ENCODE data around the gene JUN. TPM values are rescaled to one million over a fixed set of nuclear protein-coding genes. Genes with fewer than 3 reads are reported as not detected.
A peak's percentile ranks its signal among the peaks of the same experiment; 100 is the strongest.

Gene JUN
- total RNA-seq, 1 experiment from 2014 or later = 89.3 TPM

DNA sequence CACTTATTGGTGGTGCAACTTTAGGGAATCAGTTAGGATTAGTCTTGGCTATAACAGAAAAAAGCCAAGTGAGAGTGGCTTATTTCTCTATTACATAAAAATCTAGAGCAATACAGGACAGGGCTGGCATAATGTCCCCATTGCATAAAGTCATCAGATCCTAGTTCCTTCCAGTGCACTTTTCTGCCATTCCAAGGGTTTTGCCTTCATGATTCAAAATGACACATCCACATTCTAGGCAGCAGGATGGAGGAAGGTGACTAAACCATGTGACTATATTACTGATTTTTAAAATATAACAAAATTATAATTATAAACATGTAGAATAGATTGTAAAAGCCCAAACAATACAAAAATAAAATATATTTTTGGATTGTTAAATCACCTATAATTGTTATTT lies 18.8 kb downstream of the JUN start:
- H3K9me3 Mint-ChIP-seq (ENCODE audit: low read depth, unreplicated experiment) = no peaks in the 10 kb centered on the region
- CTCF ChIA-PET = no interaction called here
- BruUV-seq (replicated peaks) = no TSS peak
- no peaks in the 10 kb centered on the region for H3K36me3 Mint-ChIP-seq (ENCODE audit: insufficient read depth, unreplicated experiment)
- H3K27ac Mint-ChIP-seq (ENCODE audit: unreplicated experiment) = no peak overlapping the region
- no peak overlapping the region for H3K4me3 Mint-ChIP-seq (ENCODE audit: low read depth, unreplicated experiment)
- intact Hi-C loops (cut with micrococcal nuclease; ENCODE audit: unreplicated experiment) = no loop called here
- TF ChIP-seq, protein P1, sequence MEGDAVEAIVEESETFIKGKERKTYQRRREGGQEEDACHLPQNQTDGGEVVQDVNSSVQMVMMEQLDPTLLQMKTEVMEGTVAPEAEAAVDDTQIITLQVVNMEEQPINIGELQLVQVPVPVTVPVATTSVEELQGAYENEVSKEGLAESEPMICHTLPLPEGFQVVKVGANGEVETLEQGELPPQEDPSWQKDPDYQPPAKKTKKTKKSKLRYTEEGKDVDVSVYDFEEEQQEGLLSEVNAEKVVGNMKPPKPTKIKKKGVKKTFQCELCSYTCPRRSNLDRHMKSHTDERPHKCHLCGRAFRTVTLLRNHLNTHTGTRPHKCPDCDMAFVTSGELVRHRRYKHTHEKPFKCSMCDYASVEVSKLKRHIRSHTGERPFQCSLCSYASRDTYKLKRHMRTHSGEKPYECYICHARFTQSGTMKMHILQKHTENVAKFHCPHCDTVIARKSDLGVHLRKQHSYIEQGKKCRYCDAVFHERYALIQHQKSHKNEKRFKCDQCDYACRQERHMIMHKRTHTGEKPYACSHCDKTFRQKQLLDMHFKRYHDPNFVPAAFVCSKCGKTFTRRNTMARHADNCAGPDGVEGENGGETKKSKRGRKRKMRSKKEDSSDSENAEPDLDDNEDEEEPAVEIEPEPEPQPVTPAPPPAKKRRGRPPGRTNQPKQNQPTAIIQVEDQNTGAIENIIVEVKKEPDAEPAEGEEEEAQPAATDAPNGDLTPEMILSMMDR (IDR thresholded peaks at IDR 0.05; ENCODE audit: unreplicated experiment) = no peak
- DNase-seq = no peak
- H3K27me3 Mint-ChIP-seq (ENCODE audit: unreplicated experiment) = no peaks in the 10 kb centered on the region
- peaks cover 26% of the 10 kb centered on the region for H3K4me1 Mint-ChIP-seq (ENCODE audit: low read depth, unreplicated experiment)

DNA sequence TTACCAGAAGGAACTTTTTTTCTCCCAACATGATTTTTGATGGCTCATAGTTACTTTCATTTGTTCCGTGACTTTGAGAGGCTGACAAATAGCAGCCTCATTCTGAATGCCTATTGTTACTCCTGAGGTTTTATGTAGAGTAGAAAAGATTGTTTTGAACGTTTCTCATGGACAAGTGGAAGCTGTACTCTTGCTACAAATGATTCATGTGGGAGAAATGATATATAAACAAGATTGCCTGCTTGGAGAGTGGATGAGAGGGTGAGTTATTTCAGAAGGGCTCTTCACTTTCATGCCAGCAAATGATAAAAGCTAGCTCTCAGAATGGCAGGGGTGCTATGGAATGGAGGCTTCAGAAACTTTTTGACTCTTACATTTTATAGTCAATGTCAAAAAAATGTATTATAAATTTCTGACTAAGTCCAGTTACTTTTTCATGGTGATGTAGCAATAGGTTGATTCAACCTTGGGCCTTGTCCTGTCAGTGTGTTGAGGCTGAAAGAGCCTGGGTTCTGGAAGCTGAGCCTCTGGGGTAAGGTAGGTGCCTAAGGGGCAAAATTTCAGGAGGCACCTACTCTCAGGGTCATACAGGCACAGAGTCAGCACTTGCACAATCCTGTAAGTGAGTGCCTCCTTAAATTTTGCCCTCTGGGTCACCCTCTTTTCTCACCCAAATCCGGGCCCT lies 19.4 kb downstream of the JUN start:
- Mint-ChIP-seq H3K9me3 (ENCODE audit: low read depth, unreplicated experiment) (no peaks in the 10 kb centered on the region), H3K4me3 (ENCODE audit: low read depth, unreplicated experiment) (no peak overlapping the region), H3K4me1 (ENCODE audit: low read depth, unreplicated experiment) (peaks cover 26% of the 10 kb centered on the region), H3K27ac (ENCODE audit: unreplicated experiment) (no peak overlapping the region), H3K36me3 (ENCODE audit: insufficient read depth, unreplicated experiment) (no peaks in the 10 kb centered on the region), H3K27me3 (ENCODE audit: unreplicated experiment) (no peaks in the 10 kb centered on the region)
- CTCF ChIA-PET = no interaction called here
- intact Hi-C loops (cut with micrococcal nuclease; ENCODE audit: unreplicated experiment) = no loop called here
- BruUV-seq (replicated peaks) = no TSS peak
- no peak for DNase-seq
- TF ChIP-seq, protein P1 (IDR thresholded peaks at IDR 0.05; ENCODE audit: unreplicated experiment) = no peak

DNA sequence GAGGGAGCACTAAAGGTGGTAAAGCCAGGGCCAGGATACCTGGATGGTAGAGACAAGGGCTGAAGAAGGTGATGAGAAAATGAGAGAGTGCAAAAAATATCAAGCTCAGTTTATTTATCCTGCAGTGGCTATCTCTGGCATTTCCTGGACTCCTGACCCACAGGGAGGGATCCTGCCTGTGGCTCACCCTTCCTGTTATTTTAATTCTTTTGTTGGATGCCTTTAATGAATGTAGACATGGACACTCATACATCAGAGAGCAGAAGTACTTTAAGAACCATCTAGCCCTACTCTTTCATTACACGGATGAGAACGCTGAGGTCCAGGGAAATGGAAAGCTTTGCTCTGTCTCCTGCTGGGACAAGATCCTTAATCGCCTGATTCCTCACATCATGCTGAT lies 20.6 kb downstream of the JUN start:
- H3K27me3 Mint-ChIP-seq (ENCODE audit: unreplicated experiment) = no peaks in the 10 kb centered on the region
- no peaks in the 10 kb centered on the region for H3K36me3 Mint-ChIP-seq (ENCODE audit: insufficient read depth, unreplicated experiment)
- BruUV-seq (replicated peaks) = no TSS peak
- H3K27ac Mint-ChIP-seq (ENCODE audit: unreplicated experiment) = peak overlapping the region; percentile 5
- H3K4me1 Mint-ChIP-seq (ENCODE audit: low read depth, unreplicated experiment) = peaks cover 26% of the 10 kb centered on the region
- H3K4me3 Mint-ChIP-seq (ENCODE audit: low read depth, unreplicated experiment) = no peak overlapping the region
- CTCF ChIA-PET = interaction anchor here (0.6 to 1.5 kb wide), 6 partner anchors 8 to 1959 kb away, joined by 3 to 8 read pairs (median 3); no protein-coding TSS in a partner anchor
- H3K9me3 Mint-ChIP-seq (ENCODE audit: low read depth, unreplicated experiment) = no peaks in the 10 kb centered on the region
- intact Hi-C loops (cut with micrococcal nuclease; ENCODE audit: unreplicated experiment) = no loop called here
- TF ChIP-seq, protein P1 (IDR thresholded peaks at IDR 0.05; ENCODE audit: unreplicated experiment) = no peak
- DNase-seq = no peak

DNA sequence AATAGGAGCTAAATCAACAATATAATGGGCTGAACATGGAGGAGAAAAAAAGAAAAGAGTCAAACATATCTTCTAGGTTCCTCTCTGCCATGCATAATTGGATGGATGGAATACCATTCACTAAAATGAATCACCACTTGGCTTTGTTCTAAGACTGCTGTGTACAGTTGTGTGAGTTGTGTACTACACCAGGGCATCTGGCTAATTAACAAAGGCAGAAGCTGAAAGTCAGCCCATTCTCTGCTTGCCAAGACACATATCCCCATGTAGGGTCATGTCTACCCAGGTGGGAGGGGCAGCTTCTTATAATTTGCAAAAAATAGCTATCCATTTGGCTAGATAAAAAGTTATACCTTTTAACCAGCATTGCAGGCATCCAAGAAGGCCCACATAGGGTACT lies 21.0 kb downstream of the JUN start:
- TF ChIP-seq, protein P1 (IDR thresholded peaks at IDR 0.05; ENCODE audit: unreplicated experiment) = no peak
- Mint-ChIP-seq H3K4me1 (ENCODE audit: low read depth, unreplicated experiment) (peaks cover 26% of the 10 kb centered on the region), H3K4me3 (ENCODE audit: low read depth, unreplicated experiment) (no peak overlapping the region), H3K27ac (ENCODE audit: unreplicated experiment) (peak overlapping the region; percentile 5), H3K9me3 (ENCODE audit: low read depth, unreplicated experiment) (no peaks in the 10 kb centered on the region), H3K36me3 (ENCODE audit: insufficient read depth, unreplicated experiment) (no peaks in the 10 kb centered on the region), H3K27me3 (ENCODE audit: unreplicated experiment) (no peaks in the 10 kb centered on the region)
- CTCF ChIA-PET = interaction anchor here (0.6 to 1.5 kb wide), 5 partner anchors 8 to 1958 kb away, joined by 3 to 8 read pairs (median 3); no protein-coding TSS in a partner anchor
- no TSS peak for BruUV-seq (replicated peaks)
- intact Hi-C loops (cut with micrococcal nuclease; ENCODE audit: unreplicated experiment) = no loop called here
- DNase-seq = no peak
